HTERT RPE-1 (cell line): Measurements from ENCODE around the gene MB21D2.
"Not testable (repeated sequence)": the region's sequence is repeated elsewhere in the genome, so short reads cannot be mapped to it uniquely, and the experiment has no call there.

Experiments used
- in situ Hi-C: fragments of 300-500 bp; cut with MboI; formaldehyde crosslinking; loops from 4 replicates; pipeline ENCODE4 v1.14.3; 2020; ENCODE audit warnings: low sequenced_read_pairs

MB21D2 gene

DNA sequence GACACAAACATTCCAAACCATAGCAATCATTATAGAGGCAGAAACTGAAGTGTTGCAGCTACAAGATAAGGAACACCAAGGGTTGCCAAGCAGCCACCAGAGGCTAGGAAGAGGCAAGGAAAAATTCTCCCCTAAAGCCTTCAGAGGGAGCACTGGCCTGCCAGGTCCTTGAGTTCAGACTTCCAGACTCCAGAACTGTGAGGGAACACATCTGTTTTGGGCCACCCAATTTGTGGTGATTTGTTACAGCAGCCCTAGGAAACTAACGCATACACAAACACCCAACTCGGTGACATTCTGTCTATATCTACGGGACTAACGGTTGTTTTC lies 54.6 kb downstream of the MB21D2 start:
- in situ Hi-C loops, result no loop called here

GRCh38 chr3:192862408-192863090 lies 55.1 kb downstream of the MB21D2 start:
- in situ Hi-C loops, result no loop called here

DNA sequence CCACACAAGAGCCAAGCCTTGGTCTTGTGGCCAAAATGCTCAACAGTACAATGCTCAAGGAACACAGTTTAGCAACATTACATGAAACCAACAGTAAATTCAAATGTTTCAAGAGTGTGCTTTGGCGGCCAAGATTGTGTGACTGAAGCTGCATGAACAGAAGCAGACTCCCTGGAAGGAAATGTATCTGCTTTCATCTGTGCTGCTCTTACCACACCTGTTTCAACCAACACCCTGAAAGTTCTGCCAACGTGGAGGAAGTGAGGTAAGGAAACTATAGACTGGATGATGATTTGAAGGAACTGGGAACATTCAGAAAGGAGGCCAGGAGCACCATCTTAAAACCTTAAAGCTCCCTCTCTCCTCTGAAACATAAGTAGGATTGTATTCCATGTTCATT lies 55.7 kb downstream of the MB21D2 start:
- in situ Hi-C loops, result no loop called here

DNA sequence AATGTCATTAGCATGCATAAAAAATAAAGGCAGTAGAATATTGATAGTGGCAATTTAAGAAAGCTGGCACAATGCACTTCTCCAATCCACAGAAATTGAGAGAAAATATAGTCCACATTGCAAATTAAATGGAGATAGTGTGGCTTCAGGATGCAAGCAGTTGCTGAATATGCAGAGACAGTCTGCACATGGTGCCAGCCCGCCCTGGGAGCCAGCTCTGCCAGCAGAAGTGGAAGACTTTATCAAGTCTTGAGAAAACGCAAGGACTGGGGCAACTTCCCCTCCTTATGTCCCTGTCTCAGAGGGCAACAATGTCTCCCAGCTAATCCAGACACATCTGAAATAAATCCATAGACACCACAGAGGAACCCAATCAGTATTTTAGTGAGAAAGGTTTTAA lies 57.2 kb downstream of the MB21D2 start:
- in situ Hi-C loops, result no loop called here

GRCh38 chr3:192858849-192859585 lies 58.6 kb downstream of the MB21D2 start:
- in situ Hi-C loops, result no loop called here

- in situ Hi-C loops, result no loop called here
Observed at GRCh38 chr3:192857260-192857661, 60.4 kb downstream of the MB21D2 start.

DNA sequence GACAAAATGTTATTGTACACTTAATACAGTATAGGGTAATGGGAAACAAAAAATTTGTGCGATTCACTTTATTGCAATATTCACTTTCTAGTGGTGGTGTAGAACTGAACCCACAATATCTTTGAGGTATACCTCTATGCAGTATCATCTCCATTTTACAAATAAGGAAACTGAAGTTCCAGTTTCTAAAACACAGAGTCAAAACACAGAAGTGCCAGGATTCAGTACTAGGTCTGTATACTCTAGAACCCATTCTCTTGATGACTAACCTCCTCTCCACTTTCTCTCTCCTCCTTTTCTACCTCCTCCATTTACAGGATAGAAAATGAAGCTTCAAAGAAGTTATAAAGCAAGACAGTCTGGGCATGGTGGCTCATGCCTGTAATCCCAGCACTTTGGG lies 62.2 kb downstream of the MB21D2 start:
- in situ Hi-C loops, result no loop called here

DNA sequence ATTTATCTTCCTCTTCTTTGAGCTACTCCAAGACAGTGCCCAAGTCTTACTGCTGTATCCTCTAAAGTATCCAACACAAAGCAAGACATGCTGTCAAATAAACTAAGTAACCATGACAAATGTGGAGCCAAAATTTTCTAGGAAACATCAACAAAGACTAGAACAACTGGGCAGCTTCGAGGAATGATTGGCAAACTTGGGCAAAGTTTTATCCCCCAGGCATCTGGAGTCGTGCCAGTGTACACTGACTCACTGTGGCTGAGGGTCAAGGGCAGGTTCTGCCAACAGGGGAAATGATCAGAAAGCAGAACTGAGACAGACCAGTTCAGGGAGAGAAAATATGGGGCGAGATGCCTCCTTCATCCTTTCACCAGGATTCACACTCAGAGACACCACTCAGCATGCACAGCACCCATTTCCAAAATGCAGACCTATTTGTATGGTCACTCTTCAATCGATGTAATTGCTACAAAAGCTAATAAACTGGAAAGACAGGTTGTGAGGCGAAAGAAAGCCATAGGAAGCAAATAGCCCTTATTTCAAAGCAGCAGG lies 65.8 kb downstream of the MB21D2 start:
- in situ Hi-C loops, result no loop called here

GRCh38 chr3:192850451-192850981 lies 67.1 kb downstream of the MB21D2 start:
- in situ Hi-C loops, result no loop called here

- in situ Hi-C loops, result not testable (repeated sequence)
Observed at GRCh38 chr3:192849821-192850220, 67.8 kb downstream of the MB21D2 start.

DNA sequence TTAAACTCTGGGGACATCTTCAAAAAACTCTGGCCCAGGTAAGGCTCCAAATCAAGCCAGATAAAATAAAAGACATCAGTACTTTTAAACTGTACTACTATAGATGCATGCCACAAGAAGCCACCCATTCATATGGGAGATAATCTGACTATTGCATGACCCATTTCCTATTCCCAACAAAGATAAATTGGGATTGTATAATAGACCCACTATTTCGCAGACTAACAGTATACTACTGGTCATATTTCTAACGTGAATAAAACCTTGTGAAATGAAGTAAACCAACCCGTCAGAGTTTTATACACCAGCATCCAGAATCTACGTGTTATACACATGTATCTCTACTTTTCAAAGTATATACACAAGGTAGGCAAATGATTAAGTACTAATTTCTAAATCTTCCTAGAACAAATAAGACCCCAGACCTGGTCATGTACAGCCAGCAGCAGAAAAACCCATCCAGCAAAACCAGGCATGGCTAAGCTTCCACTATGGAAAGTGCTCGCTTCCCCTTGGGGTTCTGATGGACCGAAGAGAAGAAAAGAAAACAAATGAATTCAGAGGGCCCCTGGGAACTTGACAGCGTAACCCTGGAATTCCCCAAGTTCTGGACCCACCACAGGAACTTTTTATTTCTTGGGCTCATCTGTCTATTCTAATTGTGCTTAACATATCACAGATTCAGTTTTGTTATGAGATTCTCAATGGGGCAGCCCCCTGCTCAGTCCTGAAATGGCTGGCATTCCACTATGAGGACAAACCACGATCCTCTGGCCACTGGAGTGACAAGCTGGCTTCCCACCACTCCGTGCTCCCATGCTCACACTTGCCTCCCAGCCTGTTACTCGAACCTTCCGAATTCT lies 69.1 kb downstream of the MB21D2 start:
- in situ Hi-C loops, result no loop called here

GRCh38 chr3:192847941-192848340 lies 69.7 kb downstream of the MB21D2 start:
- in situ Hi-C loops, result no loop called here

- in situ Hi-C loops, result no loop called here
Observed at GRCh38 chr3:192845526-192845855, 72.2 kb downstream of the MB21D2 start.

DNA sequence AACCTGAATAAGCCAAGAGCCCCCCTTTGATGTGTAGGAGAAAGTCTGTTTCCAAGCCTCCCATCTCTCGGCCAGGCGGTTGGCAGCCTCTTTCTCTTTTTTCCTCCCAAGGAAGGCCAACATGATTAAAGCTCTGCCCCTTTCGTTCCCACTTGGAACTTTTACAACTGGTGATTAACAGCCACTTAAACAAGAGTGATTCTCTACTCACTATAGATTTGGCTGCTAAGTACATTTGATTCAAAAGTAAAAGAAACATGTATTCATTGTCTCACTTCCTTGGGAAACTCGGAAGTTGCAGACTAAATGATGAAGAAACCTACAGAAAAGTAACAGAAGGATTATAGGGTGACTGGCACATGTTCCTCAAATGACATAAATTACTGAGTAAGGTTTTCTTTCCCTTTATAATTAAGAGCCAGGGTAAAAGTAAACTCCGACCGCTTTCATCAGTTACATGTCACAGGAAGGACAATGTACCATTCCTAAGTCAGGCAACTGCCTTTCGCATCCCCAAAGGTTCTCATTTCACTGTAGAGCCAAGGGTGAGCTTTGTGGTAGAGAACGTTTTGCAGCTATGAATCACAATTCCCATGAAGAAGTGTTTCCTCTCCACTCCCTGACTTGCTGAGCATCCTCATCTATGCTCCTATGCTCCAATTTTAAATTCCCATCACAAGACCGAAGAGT lies 72.7 kb downstream of the MB21D2 start:
- in situ Hi-C loops, result no loop called here

DNA sequence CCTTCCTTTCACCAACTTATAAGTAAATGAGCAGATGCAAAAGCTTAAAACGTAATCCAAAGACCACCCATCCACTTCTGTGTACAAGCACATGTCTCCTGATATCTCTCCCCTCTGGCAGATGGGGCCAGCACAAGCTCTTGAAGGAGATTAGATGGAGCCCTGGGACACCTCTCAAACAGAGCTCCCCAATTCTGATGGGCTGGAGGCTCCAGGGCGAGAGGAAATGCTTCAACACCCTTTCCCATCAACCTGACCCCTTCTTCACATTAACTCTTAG lies 73.2 kb downstream of the MB21D2 start:
- in situ Hi-C loops, result no loop called here

DNA sequence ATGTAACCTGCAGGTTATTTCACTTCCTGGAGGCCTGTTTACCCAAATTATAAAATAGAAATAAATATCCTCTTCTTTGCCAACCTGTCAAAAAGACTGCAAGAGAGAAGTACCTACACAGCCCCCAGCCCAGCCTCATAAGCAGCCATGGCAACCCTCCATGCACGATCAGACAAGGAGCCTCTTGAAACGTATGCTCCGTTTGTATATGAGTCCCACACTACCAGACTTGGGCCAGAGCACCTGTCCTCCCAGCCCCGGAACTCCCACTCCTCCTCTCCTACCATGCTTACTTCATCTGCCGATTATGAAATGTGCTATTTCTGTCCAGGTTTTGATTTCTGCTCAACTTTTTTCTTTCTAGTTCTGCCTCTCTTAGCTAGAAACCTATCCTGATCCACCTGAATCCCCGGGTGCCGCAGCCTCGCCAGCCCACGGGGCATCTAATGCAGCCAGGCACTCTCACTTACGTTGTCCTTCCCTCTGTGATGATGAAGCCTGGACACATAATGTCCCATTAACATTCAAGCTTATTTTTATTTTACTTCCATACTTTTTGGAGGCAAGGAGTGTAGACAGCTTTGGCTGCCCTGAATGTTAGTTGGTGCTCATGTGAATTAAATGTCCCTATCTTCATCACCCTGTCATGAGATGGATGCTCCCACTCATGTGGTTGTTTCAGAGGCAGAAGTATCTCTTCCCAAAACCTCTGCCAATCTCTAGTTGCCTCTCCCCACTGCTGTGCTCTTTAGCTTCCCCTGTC lies 73.8 kb downstream of the MB21D2 start:
- in situ Hi-C loops, result no loop called here

DNA sequence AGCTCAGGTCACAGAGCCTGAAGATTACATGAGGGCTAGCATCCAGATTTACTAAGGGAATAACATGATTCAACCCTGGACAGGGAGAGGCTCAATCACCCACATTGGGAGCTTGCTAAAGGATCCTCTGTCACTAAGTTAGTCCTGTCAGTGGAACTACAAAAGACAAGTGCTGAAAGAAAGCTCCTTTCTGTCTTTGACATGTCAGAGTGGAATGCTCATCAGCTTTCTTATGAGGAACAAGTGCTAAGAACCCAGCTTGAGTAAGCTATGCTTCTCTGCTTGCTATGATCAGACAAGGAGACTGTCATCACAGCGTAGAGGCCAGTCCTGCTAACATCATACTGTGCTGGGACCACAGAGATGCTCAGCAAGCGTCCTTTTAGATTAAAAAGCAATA lies 74.5 kb downstream of the MB21D2 start:
- in situ Hi-C loops, result no loop called here

GRCh38 chr3:192842711-192843110 lies 74.9 kb downstream of the MB21D2 start:
- in situ Hi-C loops, result no loop called here

DNA sequence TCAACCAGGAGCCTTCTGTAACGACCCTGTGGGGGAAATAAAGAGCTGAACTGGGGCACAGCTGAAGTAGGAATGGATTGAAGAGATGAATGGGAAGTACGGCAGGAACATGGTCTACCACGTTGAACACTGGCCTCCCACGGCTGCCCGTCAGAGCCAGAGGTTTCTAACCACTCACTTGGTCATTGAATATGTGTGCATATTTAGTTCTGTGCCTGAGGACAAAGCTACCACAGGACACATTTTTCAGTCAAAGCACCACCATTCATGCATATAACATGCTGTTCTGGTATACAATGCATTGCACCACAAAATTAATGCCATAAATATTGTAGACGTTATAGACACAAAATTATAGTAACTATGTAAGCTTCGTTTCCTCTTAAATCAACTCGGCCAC lies 75.5 kb downstream of the MB21D2 start:
- in situ Hi-C loops, result no loop called here

DNA sequence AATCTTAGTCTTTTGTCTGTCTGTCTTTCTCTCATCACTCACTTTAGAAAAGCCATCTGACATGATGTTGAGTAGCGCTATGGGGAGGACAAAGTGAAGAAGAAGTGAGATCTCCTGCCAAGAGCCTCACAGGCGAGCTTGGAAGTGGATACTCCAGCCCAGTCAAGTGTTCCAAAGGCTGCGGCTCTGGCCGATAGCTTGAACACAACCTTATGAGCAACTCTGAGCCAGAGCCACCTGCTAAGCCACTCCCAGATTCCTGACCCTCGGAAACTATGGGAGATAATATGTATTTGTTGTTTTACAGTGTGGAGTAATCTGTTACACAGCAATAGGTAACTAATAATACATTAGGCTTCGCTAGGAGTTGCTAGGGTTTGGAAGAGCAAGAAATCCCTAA lies 76.2 kb downstream of the MB21D2 start:
- in situ Hi-C loops, result no loop called here
